ENCODE measurements around the gene TNFRSF25.

TNFRSF25 gene

DNA sequence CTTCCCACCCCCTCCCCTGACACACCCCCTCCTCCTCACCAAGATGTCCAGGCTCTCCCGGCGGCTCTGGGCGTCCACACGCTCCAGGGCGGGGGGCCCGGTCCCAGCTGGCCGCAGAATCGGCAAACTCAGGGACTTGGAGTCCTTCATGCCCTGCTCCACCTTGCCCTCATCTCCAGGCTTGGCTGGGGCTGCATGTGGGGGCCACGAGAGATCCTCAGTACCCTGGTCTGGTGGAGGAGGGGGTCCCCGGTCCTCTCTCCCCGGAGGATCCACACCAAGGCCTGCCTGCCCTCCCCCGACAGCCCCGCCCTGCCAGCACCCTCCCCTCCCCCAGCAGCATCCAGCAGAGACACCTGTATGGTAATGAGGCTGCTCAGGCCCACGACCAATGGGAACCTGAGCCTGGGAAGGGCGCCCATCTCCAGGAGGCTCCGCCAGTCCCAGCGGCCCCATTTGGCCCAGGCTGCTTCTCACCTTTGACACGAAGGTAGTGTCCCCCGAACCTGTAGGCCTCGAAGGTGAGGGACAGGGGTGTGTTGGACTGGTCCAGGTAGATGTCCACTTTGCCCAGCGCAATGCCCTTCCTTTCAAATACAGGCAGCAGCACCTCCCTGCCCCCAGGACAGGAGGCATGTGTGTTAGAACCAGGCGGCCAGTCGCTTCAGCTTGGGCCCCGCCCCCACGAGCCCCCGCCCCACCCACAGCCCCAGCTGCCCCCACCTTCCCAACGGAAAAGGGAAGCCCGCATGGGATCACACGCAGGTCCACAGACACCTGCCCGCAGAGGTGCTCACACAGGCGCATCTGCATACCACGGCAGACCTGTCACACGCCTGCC, 8.2 kb upstream of the TNFRSF25 start:
- Histone ChIP-seq H3K9ac (no peak overlapping the region), H3K4me3 (IDR thresholded peaks at IDR 0.05; ENCODE audit: insufficient read depth, low read depth, low read length) (no peak overlapping the region), H2AFZ (ENCODE audit: low read depth) (no peak overlapping the region), H3K27ac (no peak overlapping the region), H3K79me2 (ENCODE audit: insufficient read depth, low read depth) (no peaks in the 10 kb centered on the region), H3K4me2 (no peak overlapping the region), H3K36me3 (ENCODE audit: insufficient read depth) (no peaks in the 10 kb centered on the region), H4K20me1 (ENCODE audit: insufficient read depth) (no peaks in the 10 kb centered on the region), H3K4me1 (ENCODE audit: low read depth, poor library complexity, severe bottlenecking) (peaks cover 11% of the 10 kb centered on the region), H3K27me3 (ENCODE audit: insufficient read depth, low read depth) (peaks cover 21% of the 10 kb centered on the region; the same call in 1 of the 2 replicates)
- TF ChIP-seq, protein P1, sequence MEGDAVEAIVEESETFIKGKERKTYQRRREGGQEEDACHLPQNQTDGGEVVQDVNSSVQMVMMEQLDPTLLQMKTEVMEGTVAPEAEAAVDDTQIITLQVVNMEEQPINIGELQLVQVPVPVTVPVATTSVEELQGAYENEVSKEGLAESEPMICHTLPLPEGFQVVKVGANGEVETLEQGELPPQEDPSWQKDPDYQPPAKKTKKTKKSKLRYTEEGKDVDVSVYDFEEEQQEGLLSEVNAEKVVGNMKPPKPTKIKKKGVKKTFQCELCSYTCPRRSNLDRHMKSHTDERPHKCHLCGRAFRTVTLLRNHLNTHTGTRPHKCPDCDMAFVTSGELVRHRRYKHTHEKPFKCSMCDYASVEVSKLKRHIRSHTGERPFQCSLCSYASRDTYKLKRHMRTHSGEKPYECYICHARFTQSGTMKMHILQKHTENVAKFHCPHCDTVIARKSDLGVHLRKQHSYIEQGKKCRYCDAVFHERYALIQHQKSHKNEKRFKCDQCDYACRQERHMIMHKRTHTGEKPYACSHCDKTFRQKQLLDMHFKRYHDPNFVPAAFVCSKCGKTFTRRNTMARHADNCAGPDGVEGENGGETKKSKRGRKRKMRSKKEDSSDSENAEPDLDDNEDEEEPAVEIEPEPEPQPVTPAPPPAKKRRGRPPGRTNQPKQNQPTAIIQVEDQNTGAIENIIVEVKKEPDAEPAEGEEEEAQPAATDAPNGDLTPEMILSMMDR (conservative IDR thresholded peaks at IDR 0.05; ENCODE audit: low read depth, low read length), result no peak

DNA sequence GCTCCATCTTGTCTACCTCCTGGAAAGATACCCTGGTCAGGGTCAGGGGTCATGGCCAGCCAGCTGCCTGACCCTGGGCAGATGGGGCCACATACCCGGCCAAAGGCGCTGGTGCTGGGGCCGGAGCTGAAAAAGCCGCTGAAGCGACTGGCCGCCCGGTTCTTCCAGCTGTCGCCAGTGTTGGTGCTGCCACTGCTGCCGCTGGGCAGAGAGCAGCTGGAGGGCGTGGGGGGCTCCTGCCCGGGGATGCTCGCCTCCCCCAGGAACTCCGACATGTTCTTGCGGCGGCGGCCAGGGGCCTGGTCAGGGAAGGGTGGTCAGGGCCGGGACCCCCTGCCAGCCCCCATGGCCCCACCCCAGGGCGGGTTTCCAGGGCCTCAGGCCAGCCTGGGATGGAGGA, 7.2 kb upstream of the TNFRSF25 start:
- TF ChIP-seq, protein P1 (conservative IDR thresholded peaks at IDR 0.05; ENCODE audit: low read depth, low read length), result no peak
- Histone ChIP-seq H4K20me1 (ENCODE audit: insufficient read depth) (no peaks in the 10 kb centered on the region), H3K36me3 (ENCODE audit: insufficient read depth) (no peaks in the 10 kb centered on the region), H3K27ac (no peak overlapping the region), H3K4me2 (no peak overlapping the region), H3K4me1 (ENCODE audit: low read depth, poor library complexity, severe bottlenecking) (peaks cover 11% of the 10 kb centered on the region), H3K79me2 (ENCODE audit: insufficient read depth, low read depth) (no peaks in the 10 kb centered on the region), H2AFZ (ENCODE audit: low read depth) (no peak overlapping the region), H3K4me3 (IDR thresholded peaks at IDR 0.05; ENCODE audit: insufficient read depth, low read depth, low read length) (no peak overlapping the region), H3K27me3 (ENCODE audit: insufficient read depth, low read depth) (peaks cover 14% of the 10 kb centered on the region; the same call in 1 of the 2 replicates), H3K9ac (no peak overlapping the region)

DNA sequence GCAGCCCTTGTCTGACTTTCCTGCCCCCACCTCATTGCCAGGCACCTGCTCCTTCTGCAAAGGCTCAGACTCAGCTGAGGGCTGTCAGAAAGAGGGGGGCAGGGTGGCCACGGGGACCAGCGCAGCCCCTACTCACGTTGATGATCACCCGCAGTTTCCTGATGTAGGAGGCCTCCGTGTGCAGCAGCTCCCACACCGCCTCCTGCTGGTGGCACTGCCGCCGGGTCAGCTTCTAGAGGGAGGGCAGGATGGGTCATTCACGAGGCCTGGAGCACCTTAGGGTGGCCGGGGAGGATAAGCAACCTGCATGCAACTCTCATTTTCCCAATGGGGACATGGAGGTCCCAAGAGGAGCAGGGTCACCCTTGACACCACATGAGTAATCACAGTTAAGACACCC, 6.4 kb upstream of the TNFRSF25 start:
- no peak overlapping the region for H3K9ac ChIP-seq

DNA sequence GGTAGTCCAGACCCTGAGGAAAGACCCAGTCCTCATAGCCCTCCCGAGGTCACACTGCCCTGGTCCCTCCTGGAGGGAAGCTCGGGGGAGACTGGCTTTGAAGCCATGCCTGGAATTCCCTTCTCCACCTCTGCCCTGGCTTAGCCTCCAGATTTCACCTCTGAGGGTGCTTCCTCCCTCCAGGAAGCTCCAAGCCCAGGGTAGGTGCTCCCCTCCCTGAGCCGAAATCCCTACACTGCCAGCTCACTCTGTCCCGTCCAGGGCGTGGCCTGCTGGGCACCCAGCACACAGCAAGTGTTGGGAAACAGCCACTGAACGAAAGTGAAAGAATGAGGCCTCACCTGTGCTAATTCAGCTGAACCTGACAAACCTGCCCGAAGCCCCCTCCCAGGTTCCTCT, 6.0 kb upstream of the TNFRSF25 start:
- Histone ChIP-seq H3K36me3 (ENCODE audit: insufficient read depth) (no peaks in the 10 kb centered on the region), H3K27me3 (ENCODE audit: insufficient read depth, low read depth) (peaks cover 12% of the 10 kb centered on the region), H3K4me1 (ENCODE audit: low read depth, poor library complexity, severe bottlenecking) (peaks cover 11% of the 10 kb centered on the region), H3K4me2 (peak overlapping the region; percentile 43), H3K27ac (no peak overlapping the region), H3K79me2 (ENCODE audit: insufficient read depth, low read depth) (no peaks in the 10 kb centered on the region), H4K20me1 (ENCODE audit: insufficient read depth) (no peaks in the 10 kb centered on the region), H3K9ac (no peak overlapping the region), H2AFZ (ENCODE audit: low read depth) (peak overlapping the region; percentile 13; the same call in 1 of the 2 replicates), H3K4me3 (IDR thresholded peaks at IDR 0.05; ENCODE audit: insufficient read depth, low read depth, low read length) (no peak overlapping the region)
- TF ChIP-seq, protein P1 (conservative IDR thresholded peaks at IDR 0.05; ENCODE audit: low read depth, low read length), result no peak

More for the DNA sequence above, 6.4 kb upstream of the TNFRSF25 start:
- H3K4me3 ChIP-seq (IDR thresholded peaks at IDR 0.05; ENCODE audit: insufficient read depth, low read depth, low read length), result no peak overlapping the region
- TF ChIP-seq, protein P1 (conservative IDR thresholded peaks at IDR 0.05; ENCODE audit: low read depth, low read length), result peak; percentile 58
- H2AFZ ChIP-seq (ENCODE audit: low read depth), result peak overlapping the region; percentile 13; the same call in 1 of the 2 replicates
- H3K4me1 ChIP-seq (ENCODE audit: low read depth, poor library complexity, severe bottlenecking), result peaks cover 11% of the 10 kb centered on the region
- no peak overlapping the region for H3K27ac ChIP-seq
- peaks cover 11% of the 10 kb centered on the region; the same call in 1 of the 2 replicates for H3K27me3 ChIP-seq (ENCODE audit: insufficient read depth, low read depth)
- H3K79me2 ChIP-seq (ENCODE audit: insufficient read depth, low read depth), result no peaks in the 10 kb centered on the region
- H4K20me1 ChIP-seq (ENCODE audit: insufficient read depth), result no peaks in the 10 kb centered on the region
- no peaks in the 10 kb centered on the region for H3K36me3 ChIP-seq (ENCODE audit: insufficient read depth)
- peak overlapping the region; percentile 43 for H3K4me2 ChIP-seq

Measured in KMS-11 (cell line).